GM12873 (cell line): ENCODE data around the gene DPPA4.

Source experiments
- CTCF ChIP-seq: IDR thresholded peaks from 2 replicates; pipeline ENCODE4 v1.5.1; 2012; ENCODE audit warnings: low read depth, mild to moderate bottlenecking, moderate library complexity, low read length, control low read depth; ENCODE audit not compliant: insufficient read depth; ENCODE audit errors: missing control alignments

The DPPA4 gene

GRCh38 chr3:109351231-109351630 lies 13.9 kb upstream of the DPPA4 start:
- no peak for TF ChIP-seq CTCF

GRCh38 chr3:109346770-109347295 lies 9.5 kb upstream of the DPPA4 start:
- TF ChIP-seq CTCF, result no peak

- TF ChIP-seq CTCF, result no peak
Observed at GRCh38 chr3:109346099-109346498, 8.8 kb upstream of the DPPA4 start.

- no peak for TF ChIP-seq CTCF
Observed at GRCh38 chr3:109339714-109340648, 2.6 kb upstream of the DPPA4 start.

- no peak for TF ChIP-seq CTCF
Observed at GRCh38 chr3:109339197-109339596, 1.9 kb upstream of the DPPA4 start.

- no peak for TF ChIP-seq CTCF
Observed at GRCh38 chr3:109338322-109338721, 976 bp upstream of the DPPA4 start.

- no peak for TF ChIP-seq CTCF
Observed at GRCh38 chr3:109336291-109336861, 970 bp downstream of the DPPA4 start.
